Stomach (tissue), 4 donors: ENCODE measurements around the gene CEP55.

Experiments used
- CTCF ChIP-seq, 7 experiments: fragments of 450-650 bp in 4 of 7; fragments of 200-600 bp in 3 of 7; sonication (generic) in 3 of 7; IDR thresholded peaks; one replicate each; pipeline ENCODE4 v1.5.1; 2016 to 2019; ENCODE audit warnings: antibody characterized with exemption in 7 of 7, control low read depth in 2 of 7, mild to moderate bottlenecking in 1 of 7
- EP300 ChIP-seq: sonication (generic); formaldehyde crosslinking; IDR thresholded peaks from one replicate; pipeline ENCODE4 v1.6.1; 2017; ENCODE audit warnings: antibody characterized with exemption
- POLR2A ChIP-seq, 4 donors: fragments of 450-650 bp; IDR thresholded peaks; one replicate each; pipeline ENCODE4 v1.6.1; 2016; ENCODE audit warnings: antibody characterized with exemption in 4 of 4, control low read depth in 2 of 4, mild to moderate bottlenecking in 1 of 4, moderate library complexity in 1 of 4
- POLR2AphosphoS5 ChIP-seq, 3 donors: sonication (generic); formaldehyde crosslinking; IDR thresholded peaks; one replicate each; pipeline ENCODE4 v1.6.1; 2016; ENCODE audit warnings: antibody characterized with exemption in 3 of 3

- no peak for TF ChIP-seq CTCF (IDR thresholded peaks at IDR 0.05)
- no peak for TF ChIP-seq POLR2A (IDR thresholded peaks at IDR 0.05)
- TF ChIP-seq POLR2AphosphoS5 (IDR thresholded peaks at IDR 0.05) = no peak
- no peak for TF ChIP-seq EP300
These were observed 7.4 kb upstream of the CEP55 start for GRCh38 chr10:93488956-93489528.
